ENCODE results near the gene CDC14B.

Gene CDC14B

GRCh38 chr9:96501633-96502538, 117.8 kb downstream of the CDC14B start:
- CTCF ChIA-PET: interaction anchor here (0.6 kb wide), 1 partner anchor 600 kb away, joined by 3 read pairs; no protein-coding TSS in a partner anchor
- H3K27me3 Mint-ChIP-seq: peaks cover 9% of the 10 kb centered on the region
- H3K9me3 Mint-ChIP-seq: no peaks in the 10 kb centered on the region
- H3K4me3 Mint-ChIP-seq: no peak overlapping the region
- no peak overlapping the region for H3K27ac Mint-ChIP-seq
- no peaks in the 10 kb centered on the region for H3K4me1 Mint-ChIP-seq
- H3K36me3 Mint-ChIP-seq: no peaks in the 10 kb centered on the region
- no peak for DNase-seq

- Mint-ChIP-seq H3K4me3 (no peak overlapping the region), H3K9me3 (no peaks in the 10 kb centered on the region), H3K36me3 (no peaks in the 10 kb centered on the region), H3K27ac (no peak overlapping the region), H3K4me1 (no peaks in the 10 kb centered on the region), H3K27me3 (peaks cover 9% of the 10 kb centered on the region)
- no peak for DNase-seq
- CTCF ChIA-PET: interaction anchor here (0.6 kb wide), 1 partner anchor 600 kb away, joined by 3 read pairs; no protein-coding TSS in a partner anchor
Observed at GRCh38 chr9:96500696-96501632, 118.7 kb downstream of the CDC14B start.

DNA sequence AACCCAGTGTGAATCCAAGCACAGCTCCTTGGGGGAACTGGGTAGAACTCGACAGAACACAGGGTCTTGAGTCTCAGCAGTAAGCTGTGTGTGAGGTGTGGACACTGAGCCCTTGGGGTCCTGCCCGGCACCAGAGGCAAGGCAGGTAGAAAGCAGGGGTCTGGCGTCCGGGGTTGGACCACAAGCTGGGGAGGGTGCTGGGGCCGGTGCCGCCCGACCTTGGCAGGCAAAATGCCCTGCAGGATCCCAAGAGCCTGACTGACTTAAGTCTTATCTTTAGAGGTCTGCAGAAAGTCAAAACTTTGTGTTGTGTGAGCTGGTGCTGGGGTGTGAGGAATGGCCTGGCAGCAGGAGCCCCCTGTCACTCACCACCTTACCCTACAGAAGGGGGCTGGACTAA, 120.4 kb downstream of the CDC14B start:
- no peak for DNase-seq
- peaks cover 8% of the 10 kb centered on the region for H3K27me3 Mint-ChIP-seq
- no peaks in the 10 kb centered on the region for H3K9me3 Mint-ChIP-seq
- no peaks in the 10 kb centered on the region for H3K36me3 Mint-ChIP-seq
- H3K4me3 Mint-ChIP-seq: no peak overlapping the region
- no peak overlapping the region for H3K27ac Mint-ChIP-seq
- CTCF ChIA-PET: no interaction called here
- H3K4me1 Mint-ChIP-seq: no peaks in the 10 kb centered on the region

DNA sequence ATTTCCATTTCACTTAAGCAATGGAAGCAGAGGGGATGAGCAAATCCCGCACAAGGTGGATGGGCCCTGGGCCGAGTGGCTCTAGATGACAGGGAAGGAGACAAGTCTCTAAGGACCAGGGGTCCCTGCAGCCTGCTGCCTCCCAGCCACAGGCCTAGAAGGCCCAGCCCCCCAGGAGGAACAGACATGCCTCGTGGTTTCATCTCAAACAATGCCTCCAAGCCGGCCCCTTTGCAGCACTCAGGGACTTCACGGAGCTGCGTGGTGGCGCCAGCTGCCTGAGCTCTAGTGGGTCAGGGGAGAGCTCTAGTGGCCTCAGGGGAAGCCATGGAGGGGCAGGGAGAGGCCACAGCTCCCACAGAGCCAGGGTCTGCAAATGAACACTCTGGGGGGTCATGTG, 120.8 kb downstream of the CDC14B start:
- CTCF ChIA-PET: no interaction called here
- no peak overlapping the region for H3K27ac Mint-ChIP-seq
- H3K36me3 Mint-ChIP-seq: no peaks in the 10 kb centered on the region
- H3K27me3 Mint-ChIP-seq: peaks cover 5% of the 10 kb centered on the region
- no peaks in the 10 kb centered on the region for H3K9me3 Mint-ChIP-seq
- DNase-seq: no peak
- H3K4me1 Mint-ChIP-seq: no peaks in the 10 kb centered on the region
- no peak overlapping the region for H3K4me3 Mint-ChIP-seq

DNA sequence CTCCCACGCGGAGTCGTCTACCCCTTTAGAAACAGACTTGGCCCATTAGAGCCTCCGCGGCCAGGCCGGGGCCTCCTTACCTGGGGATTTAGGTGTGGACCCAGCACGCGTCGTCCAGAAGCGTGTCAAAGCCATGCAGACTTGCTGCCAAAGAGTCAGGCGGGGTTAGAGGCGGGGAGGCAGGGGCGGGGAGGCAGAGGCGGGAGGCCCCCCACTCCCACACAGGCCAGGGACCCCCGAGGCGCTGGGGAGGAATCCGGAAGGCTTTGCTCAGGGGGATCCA, 122.6 kb downstream of the CDC14B start:
- CTCF ChIA-PET: no interaction called here
- Mint-ChIP-seq H3K27ac (no peak overlapping the region), H3K9me3 (no peaks in the 10 kb centered on the region), H3K4me3 (no peak overlapping the region), H3K4me1 (no peaks in the 10 kb centered on the region), H3K36me3 (no peaks in the 10 kb centered on the region), H3K27me3 (peaks cover 5% of the 10 kb centered on the region)
- DNase-seq: no peak

DNA sequence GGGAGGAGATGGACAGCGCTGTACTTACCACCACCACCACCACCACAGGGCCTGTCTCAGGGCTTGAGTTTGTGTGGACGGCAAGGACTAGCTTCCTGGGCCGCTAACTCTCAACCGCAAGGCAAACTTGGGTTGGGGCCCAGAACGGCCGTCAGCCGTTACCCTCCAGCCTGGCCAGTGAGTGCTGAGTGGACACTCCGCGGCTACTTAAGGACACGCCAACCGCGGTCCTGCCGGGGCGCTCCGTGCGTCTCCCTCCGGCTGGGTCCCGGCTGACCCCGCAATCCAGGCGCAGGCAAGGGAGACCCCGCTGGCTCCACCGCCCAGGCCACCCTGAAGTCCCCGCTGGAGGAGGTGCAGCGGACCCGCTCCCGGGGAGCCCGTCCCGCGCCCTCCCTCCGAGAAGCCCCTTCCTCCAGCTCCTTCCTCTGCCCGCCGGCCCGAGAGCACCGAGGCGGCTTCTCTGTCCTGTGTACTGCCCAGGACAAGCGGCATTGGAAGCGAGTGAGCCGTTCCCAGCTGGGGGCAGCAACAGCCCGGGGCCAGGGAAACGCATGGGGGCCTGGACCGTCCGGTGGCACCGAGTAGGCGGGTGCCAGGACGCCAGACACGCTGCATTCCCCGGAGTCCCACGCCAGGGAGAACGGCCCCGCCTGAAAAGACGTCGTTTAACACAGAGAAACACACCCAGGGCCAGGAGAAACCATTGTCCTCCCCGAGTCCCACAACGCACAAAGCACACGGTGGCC, 123.1 kb downstream of the CDC14B start:
- Mint-ChIP-seq H3K36me3 (peaks cover 2% of the 10 kb centered on the region), H3K27ac (no peak overlapping the region), H3K27me3 (peaks cover 5% of the 10 kb centered on the region), H3K4me1 (peaks cover 4% of the 10 kb centered on the region), H3K9me3 (no peaks in the 10 kb centered on the region), H3K4me3 (no peak overlapping the region)
- DNase-seq: no peak
- CTCF ChIA-PET: no interaction called here

- Mint-ChIP-seq H3K27ac (no peak overlapping the region), H3K9me3 (no peaks in the 10 kb centered on the region), H3K27me3 (peaks cover 5% of the 10 kb centered on the region), H3K4me3 (no peak overlapping the region), H3K4me1 (peaks cover 7% of the 10 kb centered on the region), H3K36me3 (peaks cover 2% of the 10 kb centered on the region)
- DNase-seq: no peak
- CTCF ChIA-PET: no interaction called here
Observed at GRCh38 chr9:96495341-96495740, 124.3 kb downstream of the CDC14B start.

DNA sequence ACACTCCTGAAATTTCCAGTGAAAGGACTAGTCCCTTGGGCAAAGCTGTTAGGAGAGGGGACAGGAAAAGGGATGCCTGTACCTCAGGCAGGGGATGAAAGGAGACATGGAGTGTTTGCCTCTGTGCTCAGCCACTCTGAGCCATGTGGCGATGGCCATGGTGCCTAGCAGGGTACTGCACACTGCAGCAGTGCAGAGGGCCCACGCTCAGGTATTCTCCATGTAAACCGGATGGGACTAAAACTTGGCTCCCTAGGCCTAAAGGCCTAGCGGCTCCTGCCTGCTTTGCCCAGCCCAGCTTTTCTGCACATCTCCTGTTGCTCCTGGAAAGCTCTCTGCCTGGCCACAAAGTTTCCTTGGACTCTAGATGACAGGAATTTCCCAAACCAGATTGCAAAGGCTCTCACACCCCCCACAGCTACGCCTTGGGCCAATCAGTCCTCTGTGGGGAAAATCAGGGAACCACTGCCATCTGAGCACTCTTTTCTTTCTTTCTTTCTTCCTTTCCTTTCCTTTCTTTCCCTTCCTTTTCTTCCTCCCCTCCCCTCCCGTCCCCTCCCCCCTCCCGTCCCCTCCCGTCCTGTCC, 125.3 kb downstream of the CDC14B start:
- Mint-ChIP-seq H3K36me3 (peaks cover 8% of the 10 kb centered on the region), H3K4me1 (peaks cover 7% of the 10 kb centered on the region), H3K9me3 (no peaks in the 10 kb centered on the region), H3K4me3 (no peak overlapping the region), H3K27ac (no peak overlapping the region), H3K27me3 (peaks cover 5% of the 10 kb centered on the region)
- DNase-seq: no peak
- CTCF ChIA-PET: no interaction called here

DNA sequence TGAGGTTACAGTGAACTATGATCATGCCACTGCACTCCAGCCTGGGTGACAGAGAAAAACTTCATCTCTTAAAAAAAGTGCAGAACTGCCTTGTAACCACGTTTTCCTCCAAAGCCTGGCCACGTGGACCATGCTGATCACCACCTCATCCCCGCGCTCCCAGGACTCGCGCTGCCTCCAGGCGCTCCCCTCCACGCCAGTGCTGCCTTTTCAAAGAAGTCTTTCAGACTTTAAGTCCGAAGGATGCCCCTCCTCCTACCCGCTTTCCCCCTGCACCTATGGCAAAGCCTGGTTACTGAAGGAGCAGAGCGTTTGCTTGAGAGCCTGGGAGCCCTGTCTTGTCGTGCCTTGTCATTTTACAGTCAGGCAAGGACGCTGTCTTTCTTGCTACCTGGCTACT, 125.9 kb downstream of the CDC14B start:
- Mint-ChIP-seq H3K27ac (no peak overlapping the region), H3K27me3 (peaks cover under 1% of the 10 kb centered on the region), H3K9me3 (no peaks in the 10 kb centered on the region), H3K4me1 (peaks cover 7% of the 10 kb centered on the region), H3K36me3 (peaks cover 8% of the 10 kb centered on the region), H3K4me3 (no peak overlapping the region)
- DNase-seq: no peak
- CTCF ChIA-PET: no interaction called here

- Mint-ChIP-seq H3K4me3 (no peak overlapping the region), H3K4me1 (peaks cover 7% of the 10 kb centered on the region), H3K27ac (no peak overlapping the region), H3K9me3 (no peaks in the 10 kb centered on the region), H3K27me3 (no peaks in the 10 kb centered on the region), H3K36me3 (peaks cover 13% of the 10 kb centered on the region)
- CTCF ChIA-PET: no interaction called here
- no peak for DNase-seq
Observed at GRCh38 chr9:96492993-96493531, 126.6 kb downstream of the CDC14B start.

DNA sequence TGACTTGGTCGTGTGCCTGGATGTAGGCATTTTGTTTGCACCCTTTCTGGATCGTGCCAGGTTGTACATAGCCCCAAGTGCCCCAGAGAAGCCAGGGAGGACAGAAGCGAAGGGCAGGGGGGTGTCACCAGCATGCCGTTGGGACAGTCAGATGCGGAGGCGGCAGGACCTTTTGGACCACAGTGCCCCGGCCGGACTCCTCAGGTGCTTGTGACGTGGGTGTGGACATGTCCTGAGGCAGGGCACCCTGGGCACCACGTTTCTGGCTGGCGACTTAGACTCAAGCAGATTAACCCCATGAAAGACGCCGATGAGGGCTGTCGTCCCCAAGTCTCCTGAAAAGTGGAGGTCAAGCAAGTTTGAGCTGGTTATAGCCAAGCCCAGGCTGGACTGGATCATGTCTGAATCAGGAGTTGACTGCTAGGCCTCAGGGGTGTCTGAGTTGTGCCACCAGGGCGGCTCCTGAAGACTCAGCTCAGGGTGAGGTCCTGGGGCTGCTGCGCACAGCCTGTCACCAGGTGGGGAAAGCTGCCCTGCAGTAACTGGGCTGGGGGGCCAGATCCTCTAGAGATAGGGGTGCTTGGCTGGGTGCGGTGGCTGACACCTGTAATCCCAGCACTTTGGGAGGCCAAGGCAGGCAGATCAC, 127.6 kb downstream of the CDC14B start:
- DNase-seq: no peak
- no peak overlapping the region for H3K27ac Mint-ChIP-seq
- no peaks in the 10 kb centered on the region for H3K9me3 Mint-ChIP-seq
- H3K4me3 Mint-ChIP-seq: no peak overlapping the region
- CTCF ChIA-PET: no interaction called here
- no peaks in the 10 kb centered on the region for H3K27me3 Mint-ChIP-seq
- H3K4me1 Mint-ChIP-seq: peaks cover 7% of the 10 kb centered on the region
- peaks cover 13% of the 10 kb centered on the region for H3K36me3 Mint-ChIP-seq

DNA sequence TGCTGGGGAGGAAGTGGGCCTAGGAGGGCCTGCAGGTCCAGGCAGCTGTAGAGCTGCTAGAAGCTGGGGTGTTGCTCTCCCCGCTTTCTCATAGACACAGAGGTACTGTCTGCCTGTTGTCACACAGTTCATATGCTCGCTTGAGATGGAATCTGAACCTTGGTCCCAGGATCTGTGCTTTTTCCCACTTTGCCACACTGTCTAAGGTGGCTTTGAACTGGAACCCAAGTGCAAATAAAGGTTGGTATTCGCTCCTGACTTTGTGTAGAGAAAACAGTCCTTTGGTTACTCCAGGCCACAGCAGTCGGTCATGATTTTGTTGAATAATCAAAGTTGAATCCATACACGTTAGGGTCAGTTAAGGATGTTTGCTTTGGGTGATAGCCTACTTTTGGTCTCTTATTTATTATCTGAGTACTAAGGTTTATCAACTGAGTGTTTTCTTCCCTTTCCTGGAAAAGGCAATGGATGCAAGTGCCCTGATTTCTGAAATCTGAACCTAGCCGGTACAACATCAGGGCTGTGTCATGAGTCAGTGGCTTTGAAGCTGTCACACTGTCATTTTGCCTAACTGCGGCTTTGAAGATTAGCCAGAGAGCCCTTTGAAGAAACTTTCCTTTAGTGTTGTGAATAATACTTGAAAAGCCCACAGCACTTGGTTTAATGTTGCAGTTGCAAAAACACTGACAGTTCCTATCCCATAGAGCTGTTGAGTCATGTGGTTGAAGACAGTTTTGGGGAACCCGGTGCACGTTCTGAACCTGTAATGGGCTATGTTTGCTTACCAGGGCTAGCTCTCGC, 128.4 kb downstream of the CDC14B start:
- CTCF ChIA-PET: no interaction called here
- Mint-ChIP-seq H3K36me3 (peaks cover 13% of the 10 kb centered on the region), H3K27me3 (no peaks in the 10 kb centered on the region), H3K27ac (no peak overlapping the region), H3K9me3 (no peaks in the 10 kb centered on the region), H3K4me3 (no peak overlapping the region), H3K4me1 (peaks cover 7% of the 10 kb centered on the region)
- DNase-seq: no peak
